Spleen (tissue), 7 donors: ENCODE data around the gene HAND1.

Experiments
- POLR2A ChIP-seq, 3 donors: fragments of 450-650 bp; IDR thresholded peaks; one replicate each; pipeline ENCODE4 v1.5.1; 2017; ENCODE audit warnings: antibody characterized with exemption in 3 of 3, mild to moderate bottlenecking in 1 of 3
- TF ChIP-seq, protein P1 (sequence below), 11 experiments: fragments of 200-600 bp in 7 of 11; fragments of 450-650 bp in 4 of 11; sonication (generic) in 4 of 11; IDR thresholded peaks in 8 of 11; conservative IDR thresholded peaks in 3 of 11; 1 replicate in 7 of 11; 2 replicates in 4 of 11; pipeline versions ENCODE4 v1.4.0 to v1.8.0; 2016 to 2021; ENCODE audit warnings: antibody characterized with exemption in 11 of 11, inconsistent platforms in 4 of 11, mild to moderate bottlenecking in 1 of 11
- donor health status: DM: no; HTN: no; CAD: no; lungs with moderate emphysema.
- donor health status: DM: no; HTN: no; CAD: no.
- donor health status: DM: no; HTN: no; CAD: no.

- TF ChIP-seq, protein P1, sequence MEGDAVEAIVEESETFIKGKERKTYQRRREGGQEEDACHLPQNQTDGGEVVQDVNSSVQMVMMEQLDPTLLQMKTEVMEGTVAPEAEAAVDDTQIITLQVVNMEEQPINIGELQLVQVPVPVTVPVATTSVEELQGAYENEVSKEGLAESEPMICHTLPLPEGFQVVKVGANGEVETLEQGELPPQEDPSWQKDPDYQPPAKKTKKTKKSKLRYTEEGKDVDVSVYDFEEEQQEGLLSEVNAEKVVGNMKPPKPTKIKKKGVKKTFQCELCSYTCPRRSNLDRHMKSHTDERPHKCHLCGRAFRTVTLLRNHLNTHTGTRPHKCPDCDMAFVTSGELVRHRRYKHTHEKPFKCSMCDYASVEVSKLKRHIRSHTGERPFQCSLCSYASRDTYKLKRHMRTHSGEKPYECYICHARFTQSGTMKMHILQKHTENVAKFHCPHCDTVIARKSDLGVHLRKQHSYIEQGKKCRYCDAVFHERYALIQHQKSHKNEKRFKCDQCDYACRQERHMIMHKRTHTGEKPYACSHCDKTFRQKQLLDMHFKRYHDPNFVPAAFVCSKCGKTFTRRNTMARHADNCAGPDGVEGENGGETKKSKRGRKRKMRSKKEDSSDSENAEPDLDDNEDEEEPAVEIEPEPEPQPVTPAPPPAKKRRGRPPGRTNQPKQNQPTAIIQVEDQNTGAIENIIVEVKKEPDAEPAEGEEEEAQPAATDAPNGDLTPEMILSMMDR (IDR thresholded peaks at IDR 0.05 in 8 of 11, conservative IDR thresholded peaks at IDR 0.05 in 3 of 11) = no peak
- no peak for TF ChIP-seq POLR2A (IDR thresholded peaks at IDR 0.05)
Measured at GRCh38 chr5:154466147-154466546, 11.9 kb downstream of the HAND1 start.
